ENCODE results near the gene GOLT1A. TPM values are rescaled to one million over a fixed set of nuclear protein-coding genes. Genes with fewer than 3 reads are reported as not detected.
A peak's percentile ranks its signal among the peaks of the same experiment; 100 is the strongest.

Gene GOLT1A
- total RNA-seq, 1 donor from 2014 or later: 7.0 TPM

- Mint-ChIP-seq H3K9me3 (no peaks in the 10 kb centered on the region), H3K36me3 (no peaks in the 10 kb centered on the region), H3K4me1 (ENCODE audit: unreplicated experiment) (peaks cover 25% of the 10 kb centered on the region), H3K27me3 (peaks cover 70% of the 10 kb centered on the region), H3K4me3 (no peak overlapping the region), H3K27ac (no peak overlapping the region)
- DNase-seq (ENCODE audit: extremely low spot score, unreplicated experiment): no peak
- TF ChIP-seq CTCF (conservative IDR thresholded peaks at IDR 0.05): no peak
Observed at GRCh38 chr1:204192589-204193352, 21.0 kb downstream of the GOLT1A start.

- Mint-ChIP-seq H3K4me1 (ENCODE audit: unreplicated experiment) (peaks cover 25% of the 10 kb centered on the region), H3K27ac (no peak overlapping the region), H3K4me3 (no peak overlapping the region), H3K27me3 (peaks cover 73% of the 10 kb centered on the region), H3K9me3 (no peaks in the 10 kb centered on the region), H3K36me3 (no peaks in the 10 kb centered on the region)
- TF ChIP-seq CTCF (conservative IDR thresholded peaks at IDR 0.05): no peak
- no peak for DNase-seq (ENCODE audit: extremely low spot score, unreplicated experiment)
Observed at GRCh38 chr1:204192046-204192445, 21.7 kb downstream of the GOLT1A start.

GRCh38 chr1:204191456-204191855 is 22.3 kb downstream of the GOLT1A start:
- no peak for DNase-seq (ENCODE audit: extremely low spot score, unreplicated experiment)
- Mint-ChIP-seq H3K4me3 (peak overlapping the region; percentile 53), H3K4me1 (ENCODE audit: unreplicated experiment) (peaks cover 25% of the 10 kb centered on the region), H3K27ac (no peak overlapping the region), H3K9me3 (no peaks in the 10 kb centered on the region), H3K36me3 (no peaks in the 10 kb centered on the region), H3K27me3 (peaks cover 74% of the 10 kb centered on the region)
- TF ChIP-seq CTCF (conservative IDR thresholded peaks at IDR 0.05): no peak

GRCh38 chr1:204190212-204191211 is 23.3 kb downstream of the GOLT1A start:
- H3K36me3 Mint-ChIP-seq: no peaks in the 10 kb centered on the region
- H3K9me3 Mint-ChIP-seq: no peaks in the 10 kb centered on the region
- peak overlapping the region; percentile 54 for H3K27ac Mint-ChIP-seq
- H3K27me3 Mint-ChIP-seq: peaks cover 73% of the 10 kb centered on the region
- peaks cover 25% of the 10 kb centered on the region for H3K4me1 Mint-ChIP-seq (ENCODE audit: unreplicated experiment)
- no peak for DNase-seq (ENCODE audit: extremely low spot score, unreplicated experiment)
- peak overlapping the region; percentile 66 for H3K4me3 Mint-ChIP-seq
- no peak for TF ChIP-seq CTCF (conservative IDR thresholded peaks at IDR 0.05)

- DNase-seq (ENCODE audit: extremely low spot score, unreplicated experiment): no peak
- H3K9me3 Mint-ChIP-seq: no peaks in the 10 kb centered on the region
- H3K4me3 Mint-ChIP-seq: no peak overlapping the region
- peaks cover 61% of the 10 kb centered on the region for H3K27me3 Mint-ChIP-seq
- peaks cover 18% of the 10 kb centered on the region for H3K4me1 Mint-ChIP-seq (ENCODE audit: unreplicated experiment)
- H3K27ac Mint-ChIP-seq: no peak overlapping the region
- no peak for TF ChIP-seq CTCF (conservative IDR thresholded peaks at IDR 0.05)
- H3K36me3 Mint-ChIP-seq: no peaks in the 10 kb centered on the region
Observed at GRCh38 chr1:204188959-204189639, 24.7 kb downstream of the GOLT1A start.
